Heart left ventricle (tissue), 13 donors: ENCODE measurements around the gene PDXK.

Experiments
- CTCF ChIP-seq, 12 donors: fragments of 200-600 bp; sonication (generic) in 4 of 12; IDR thresholded peaks; one replicate each; pipeline versions ENCODE4 v1.5.0 to v1.8.0; 2018 to 2022; ENCODE audit warnings: antibody characterized with exemption in 12 of 12, mild to moderate bottlenecking in 5 of 12
- POLR2A ChIP-seq, 2 donors: fragments of 450-650 bp; IDR thresholded peaks; one replicate each; pipeline ENCODE4 v1.6.1; 2017; ENCODE audit warnings: antibody characterized with exemption in 2 of 2, mild to moderate bottlenecking in 2 of 2, moderate library complexity in 2 of 2
- donor health status: ischemic (EF 13 %, LVEDD 7.1; RV severe dilation, severe dysfunction).
- donor health status: DM: no; HTN: yes; CAD: no.
- donor health status: DM: no; HTN: no; CAD: no.
- donor health status: ischemic (EF 25% LVEDD 6.9; RV normal size, moderate dysfunction).
- donor health status: ischemic (EF 25% LVEDD 5.7; RV mildly dilated, moderate dysfunction).
- donor health status: ischemic (EF 35%, LVEDD 5.7; RV mildly dilated, moderate dysfunction).
- donor health status: nonischemic (EF 11% LVEDD 7.7; RV severe dilation, severe dysfunction).
- donor health status: DM: yes; HTN: yes; CAD: no.
- donor health status: PGD.
- donor health status: ischemic (EF 29% LVEDD 5.4; RV normal size, mild dysfunction).
- donor health status: nonischemic (EF 23%, LVEDD 6.1; RV moderate dilation, normal function).

- TF ChIP-seq CTCF (IDR thresholded peaks at IDR 0.05) (no peak), POLR2A (IDR thresholded peaks at IDR 0.05) (no peak)
Measured at GRCh38 chr21:43786300-43786806, 67.4 kb downstream of the PDXK start.
